Suprapubic skin (tissue), 3 donors: ENCODE measurements around the gene SPACA4.

Experiments used
- CTCF ChIP-seq, 2 donors: fragments of 200-600 bp in 1 of 2; fragments of 450-650 bp in 1 of 2; sonication (generic) in 1 of 2; IDR thresholded peaks; one replicate each; pipeline ENCODE4 v1.5.1; 2016 to 2019; ENCODE audit warnings: antibody characterized with exemption in 2 of 2, mild to moderate bottlenecking in 1 of 2, moderate library complexity in 1 of 2
- EP300 ChIP-seq: sonication (generic); formaldehyde crosslinking; IDR thresholded peaks from one replicate; pipeline ENCODE4 v1.6.1; 2017; ENCODE audit warnings: antibody characterized with exemption

GRCh38 chr19:48582168-48582567 lies 24.4 kb upstream of the SPACA4 start:
- TF ChIP-seq CTCF (IDR thresholded peaks at IDR 0.05) = no peak
- TF ChIP-seq EP300 = no peak
